Esophagus (tissue), 2 donors: ENCODE results near the gene TMEM266. TPM values are rescaled to one million over a fixed set of nuclear protein-coding genes. Genes with fewer than 3 reads are reported as not detected.

Source experiments
- H3K27ac ChIP-seq, 2 donors: one replicate each; pipeline ENCODE4 v1.5.1; 2013; ENCODE audit warnings: low read depth in 2 of 2, mild to moderate bottlenecking in 2 of 2, inconsistent platforms in 1 of 2, low read length in 1 of 2, moderate library complexity in 1 of 2
- H3K27me3 ChIP-seq, 2 donors: one replicate each; pipeline ENCODE4 v1.6.1; 2013; ENCODE audit warnings: low read length in 2 of 2, control low read depth in 1 of 2, mild to moderate bottlenecking in 1 of 2; ENCODE audit not compliant: insufficient read depth in 2 of 2, control insufficient read depth in 1 of 2
- H3K36me3 ChIP-seq, 2 donors: one replicate each; pipeline ENCODE4 v1.6.1; 2013; ENCODE audit warnings: low read length in 1 of 2; ENCODE audit not compliant: control insufficient read depth in 2 of 2, insufficient read depth in 2 of 2
- H3K4me1 ChIP-seq, 2 donors: one replicate each; pipeline ENCODE4 v1.6.1; 2013; ENCODE audit warnings: low read length in 1 of 2; ENCODE audit not compliant: control insufficient read depth in 2 of 2, insufficient read depth in 2 of 2
- H3K4me3 ChIP-seq, 2 donors: one replicate each; pipeline ENCODE4 v1.5.1; 2013; ENCODE audit warnings: low read length in 2 of 2, mild to moderate bottlenecking in 2 of 2, low read depth in 1 of 2, moderate library complexity in 1 of 2
- H3K9me3 ChIP-seq, 2 donors: one replicate each; pipeline ENCODE4 v1.6.1; 2013; ENCODE audit warnings: mild to moderate bottlenecking in 2 of 2, low read depth in 1 of 2, low read length in 1 of 2, moderate library complexity in 1 of 2; ENCODE audit not compliant: control insufficient read depth in 2 of 2, insufficient read depth in 1 of 2
- WGBS, 2 donors: extraction: QIAGEN DNeasy Blood & Tissue Kit; methylation state at CpG; one replicate each; pipeline ENCODE4 v1.1.7; 2013; 5-methylcytosine and 5-hydroxymethylcytosine counted together
- polyA plus RNA-seq, 2 donors: library from polyadenylated mRNA; stranded (reverse); fragments of 200-250 nt; gene quantifications; one replicate each; pipeline ENCODE4 v1.2.3, GENCODE V29; 2013
- donor health status: healthy with polysubstance abuse.
- donor health status: Bipolar disorder and iron deficiency.

The TMEM266 gene
- polyA plus RNA-seq, 2 donors = 0.06 to 0.14 TPM

DNA sequence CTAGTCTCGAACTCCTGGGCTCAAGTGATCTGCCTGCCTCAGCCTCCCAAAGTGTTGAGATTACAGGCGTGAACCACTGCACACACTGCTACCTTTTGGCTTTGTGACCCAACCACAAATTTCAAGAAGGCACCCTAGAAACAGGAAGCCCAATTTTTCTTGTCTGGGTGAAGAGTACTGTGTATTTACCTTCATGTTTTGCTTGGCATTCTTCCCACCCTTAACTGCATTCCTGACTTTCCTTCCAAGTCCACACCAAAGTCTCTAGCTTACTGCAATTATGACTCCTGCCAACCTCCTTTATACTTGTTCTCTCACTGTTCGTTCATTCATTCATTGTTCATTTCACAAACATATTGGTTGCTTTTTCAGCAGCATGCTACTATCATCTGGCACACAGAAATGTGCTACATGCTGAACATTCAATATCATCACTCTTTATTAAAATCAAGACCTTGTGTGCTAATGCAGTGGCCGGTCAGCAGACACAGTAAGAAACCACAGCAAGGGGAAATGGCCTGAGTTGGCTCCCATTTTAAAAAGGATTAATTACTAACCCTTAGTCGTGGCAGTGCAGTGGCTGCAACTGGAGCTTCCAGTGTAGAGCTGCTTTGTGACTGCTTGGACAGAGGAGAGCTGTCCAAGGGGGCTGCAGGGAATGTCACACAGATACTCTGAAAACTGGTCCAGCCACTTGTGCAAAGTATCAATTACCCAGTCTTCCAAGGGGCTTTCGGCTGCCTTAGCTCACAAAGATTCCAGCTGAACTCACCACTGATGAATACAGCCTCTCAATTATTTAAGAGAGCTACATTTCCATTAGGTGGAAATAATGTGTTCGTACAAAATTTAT is 157.5 kb downstream of the TMEM266 start:
- H3K9me3 ChIP-seq = no peaks in the 10 kb centered on the region
- H3K27me3 ChIP-seq = no peaks in the 10 kb centered on the region
- H3K27ac ChIP-seq = no peak overlapping the region
- 56 to 67% methylated on average over 7 of the region's 7 CpGs for WGBS, 2 donors
- no peak overlapping the region for H3K4me3 ChIP-seq
- peaks cover 11 to 16% of the 10 kb centered on the region in 2 donors for H3K36me3 ChIP-seq
- H3K4me1 ChIP-seq = peaks cover 2 to 5% of the 10 kb centered on the region in 2 donors

DNA sequence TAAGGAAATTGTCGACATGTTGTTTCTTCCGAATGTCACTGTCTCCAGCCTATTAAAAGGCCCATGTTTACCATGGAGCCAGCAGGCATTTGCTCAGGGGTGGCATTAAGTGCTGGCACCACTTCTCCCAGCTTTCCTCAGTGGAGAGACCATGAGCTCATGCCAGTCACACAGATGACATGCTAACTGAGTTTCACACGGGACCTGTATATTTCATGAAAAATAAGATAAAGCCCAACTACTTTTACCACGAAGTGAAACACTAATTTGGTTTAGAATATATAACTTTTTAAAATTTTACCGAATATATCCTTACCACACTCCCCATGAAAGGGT is 158.1 kb downstream of the TMEM266 start:
- no peak overlapping the region for H3K4me3 ChIP-seq
- H3K36me3 ChIP-seq = peaks cover 9 to 16% of the 10 kb centered on the region in 2 donors
- H3K9me3 ChIP-seq = no peaks in the 10 kb centered on the region
- H3K27ac ChIP-seq = no peak overlapping the region
- peaks cover 2 to 5% of the 10 kb centered on the region in 2 donors for H3K4me1 ChIP-seq
- WGBS, 2 donors = 86 to 91% methylated on average over 5 of the region's 5 CpGs
- H3K27me3 ChIP-seq = no peaks in the 10 kb centered on the region

GRCh38 chr15:76221085-76221767 is 161.4 kb downstream of the TMEM266 start:
- 77 to 97% methylated on average over 1 of the region's 1 CpG for WGBS, 2 donors
- peaks cover 9 to 12% of the 10 kb centered on the region in 2 donors for H3K36me3 ChIP-seq
- no peak overlapping the region for H3K27ac ChIP-seq

GRCh38 chr15:76222159-76222558 is 162.4 kb downstream of the TMEM266 start:
- no peaks in the 10 kb centered on the region for H3K9me3 ChIP-seq
- peaks cover 2 to 5% of the 10 kb centered on the region in 2 donors for H3K4me1 ChIP-seq
- no peaks in the 10 kb centered on the region for H3K27me3 ChIP-seq
- 94 to 96% methylated on average over 4 of the region's 4 CpGs for WGBS, 2 donors
- H3K27ac ChIP-seq = no peak overlapping the region
- no peak overlapping the region for H3K4me3 ChIP-seq
- H3K36me3 ChIP-seq = peaks cover 9 to 12% of the 10 kb centered on the region in 2 donors

More at GRCh38 chr15:76221085-76221767, 161.4 kb downstream of the TMEM266 start:
- Histone ChIP-seq H3K27me3 (no peaks in the 10 kb centered on the region), H3K4me3 (no peak overlapping the region), H3K9me3 (no peaks in the 10 kb centered on the region), H3K4me1 (peaks cover 2 to 5% of the 10 kb centered on the region in 2 donors)

DNA sequence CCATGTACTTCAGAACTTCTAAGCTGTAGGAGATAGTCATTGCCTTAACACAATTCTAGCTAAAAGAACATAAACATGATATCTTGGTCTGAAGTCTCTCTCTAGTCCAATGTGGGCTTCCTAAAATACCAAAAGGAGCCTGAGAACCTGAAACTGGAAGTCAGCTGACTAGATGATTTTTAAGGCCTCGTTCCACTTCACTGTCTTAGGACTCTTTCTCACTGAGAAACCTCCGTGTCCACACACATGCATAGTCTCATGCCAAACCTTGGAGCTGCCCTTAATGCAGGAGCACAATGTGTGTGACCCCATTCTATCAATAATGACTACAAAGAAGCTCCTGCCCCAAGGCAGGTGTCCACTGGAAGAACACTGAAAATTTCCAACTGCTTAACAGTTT is 163.7 kb downstream of the TMEM266 start:
- H3K9me3 ChIP-seq = no peaks in the 10 kb centered on the region
- no peak overlapping the region for H3K27ac ChIP-seq
- H3K4me1 ChIP-seq = no peaks in the 10 kb centered on the region
- peaks cover 9 to 12% of the 10 kb centered on the region in 2 donors for H3K36me3 ChIP-seq
- no peaks in the 10 kb centered on the region for H3K27me3 ChIP-seq
- H3K4me3 ChIP-seq = no peak overlapping the region
- 89 to 92% methylated on average over 2 of the region's 2 CpGs for WGBS, 2 donors

DNA sequence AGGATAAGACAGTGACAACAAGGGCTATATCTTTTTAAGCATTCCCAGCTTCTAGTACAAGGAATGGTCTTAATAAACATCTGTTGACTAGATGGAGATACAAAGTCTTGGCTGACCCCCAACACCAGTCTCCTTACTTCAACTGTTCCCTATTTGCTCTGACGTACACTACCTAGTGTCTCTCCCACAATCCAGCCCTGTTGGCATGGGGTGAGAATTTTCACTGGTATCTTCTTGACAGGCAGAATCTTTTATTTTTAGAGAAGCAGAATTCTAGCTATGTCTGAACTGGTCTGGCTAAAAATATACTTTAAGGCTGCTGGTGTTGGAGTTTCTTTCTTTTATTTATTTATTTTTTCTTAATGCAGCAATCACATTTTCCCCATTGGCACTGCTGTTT is 169.5 kb downstream of the TMEM266 start:
- 75 to 98% methylated on average over 1 of the region's 1 CpG for WGBS, 2 donors
- Histone ChIP-seq H3K9me3 (no peaks in the 10 kb centered on the region), H3K27me3 (no peaks in the 10 kb centered on the region), H3K4me3 (no peak overlapping the region), H3K27ac (no peak overlapping the region), H3K36me3 (peaks cover 3 to 11% of the 10 kb centered on the region in 2 donors), H3K4me1 (no peaks in the 10 kb centered on the region)

GRCh38 chr15:76233921-76234320 is 174.1 kb downstream of the TMEM266 start:
- Histone ChIP-seq H3K4me1 (peaks cover 0 to 4% of the 10 kb centered on the region in 2 donors), H3K9me3 (no peaks in the 10 kb centered on the region), H3K27ac (no peak overlapping the region), H3K4me3 (no peak overlapping the region), H3K36me3 (peaks cover 0 to 7% of the 10 kb centered on the region in 2 donors), H3K27me3 (no peaks in the 10 kb centered on the region)
- WGBS, 2 donors = 65 to 81% methylated on average over 1 of the region's 1 CpG

DNA sequence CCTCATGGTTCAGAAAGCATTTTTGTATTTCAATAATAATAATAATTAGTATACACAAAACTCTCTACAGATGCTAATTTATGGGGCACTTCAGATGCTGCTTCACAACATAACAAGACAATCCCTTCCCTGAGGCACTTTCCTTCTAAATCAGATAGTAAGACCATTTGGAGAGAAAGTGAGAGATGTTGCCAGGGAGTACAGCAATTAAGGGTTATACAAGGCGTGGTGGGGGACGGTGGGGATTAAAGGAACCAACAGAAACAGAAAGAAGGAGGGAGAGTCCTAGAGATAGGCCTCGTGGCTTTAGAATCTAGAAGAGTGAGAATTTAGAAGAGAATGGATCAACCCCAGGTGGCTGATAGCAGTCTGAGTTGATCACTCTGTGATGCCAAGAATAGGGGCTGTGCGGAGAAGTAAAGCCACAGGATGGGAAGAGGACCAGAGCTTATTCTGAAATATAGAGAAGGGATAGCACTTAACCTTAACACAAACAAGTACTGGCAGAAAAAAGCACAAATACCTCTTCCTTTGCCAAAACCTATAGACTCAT is 174.6 kb downstream of the TMEM266 start:
- Histone ChIP-seq H3K4me3 (no peak overlapping the region), H3K27me3 (no peaks in the 10 kb centered on the region), H3K4me1 (peaks cover 0 to 4% of the 10 kb centered on the region in 2 donors), H3K36me3 (peaks cover 0 to 7% of the 10 kb centered on the region in 2 donors), H3K27ac (no peak overlapping the region), H3K9me3 (no peaks in the 10 kb centered on the region)
- 52 to 59% methylated on average over 4 of the region's 4 CpGs for WGBS, 2 donors

DNA sequence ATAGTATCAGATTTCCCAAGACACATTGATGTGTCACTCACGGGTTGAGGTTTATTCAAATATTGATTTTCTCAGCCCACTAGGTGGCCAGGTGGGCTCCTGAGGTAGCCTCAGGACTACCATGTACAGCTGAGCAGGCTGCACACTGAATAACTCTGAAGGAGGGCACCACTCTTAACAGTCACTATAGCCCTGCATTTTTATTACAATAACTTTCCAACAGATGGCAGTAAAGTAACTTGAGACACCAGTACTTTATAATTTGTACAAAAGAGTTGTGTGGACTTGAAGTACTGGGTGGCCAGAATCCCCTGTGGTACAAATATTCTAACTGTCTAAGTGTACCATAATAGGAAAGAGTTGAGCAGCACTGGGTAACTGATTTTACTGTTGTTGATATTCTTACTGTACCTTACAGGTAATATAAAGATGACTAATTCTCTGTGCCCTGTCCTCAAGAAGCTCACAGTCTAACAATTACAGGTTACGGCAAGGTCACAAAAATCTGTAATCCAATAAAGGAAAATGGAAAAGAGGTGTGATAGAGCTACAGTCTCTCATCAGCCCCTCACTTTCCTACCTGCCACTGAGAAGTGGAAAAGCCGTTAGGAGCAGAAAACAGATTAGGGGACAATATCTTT is 175.5 kb downstream of the TMEM266 start:
- Histone ChIP-seq H3K4me1 (peaks cover 0 to 4% of the 10 kb centered on the region in 2 donors), H3K27ac (no peak overlapping the region), H3K4me3 (no peak overlapping the region), H3K27me3 (no peaks in the 10 kb centered on the region), H3K9me3 (no peaks in the 10 kb centered on the region), H3K36me3 (peaks cover 0 to 7% of the 10 kb centered on the region in 2 donors)
- 75 to 76% methylated on average over 3 of the region's 3 CpGs for WGBS, 2 donors
